Rectal smooth muscle tissue (tissue), 1 donor: ENCODE data around the gene PRPF38A.

ENCODE experiments used
- H3K27ac ChIP-seq: one replicate; pipeline ENCODE4 v1.7.0; 2013; ENCODE audit warnings: low read depth, low read length, inconsistent platforms
- H3K27me3 ChIP-seq: one replicate; pipeline ENCODE4 v1.7.0; 2013; ENCODE audit warnings: low read length; ENCODE audit not compliant: control insufficient read depth, insufficient read depth
- H3K36me3 ChIP-seq: one replicate; pipeline ENCODE4 v1.7.0; 2013; ENCODE audit warnings: low read length; ENCODE audit not compliant: control insufficient read depth, insufficient read depth
- H3K4me1 ChIP-seq: one replicate; pipeline ENCODE4 v1.7.0; 2013; ENCODE audit warnings: low read length; ENCODE audit not compliant: control insufficient read depth, insufficient read depth
- H3K4me3 ChIP-seq: one replicate; pipeline ENCODE4 v1.7.0; 2013; ENCODE audit warnings: low read length
- H3K9ac ChIP-seq: one replicate; pipeline ENCODE4 v1.7.0; 2013; ENCODE audit warnings: low read length

Gene PRPF38A

DNA sequence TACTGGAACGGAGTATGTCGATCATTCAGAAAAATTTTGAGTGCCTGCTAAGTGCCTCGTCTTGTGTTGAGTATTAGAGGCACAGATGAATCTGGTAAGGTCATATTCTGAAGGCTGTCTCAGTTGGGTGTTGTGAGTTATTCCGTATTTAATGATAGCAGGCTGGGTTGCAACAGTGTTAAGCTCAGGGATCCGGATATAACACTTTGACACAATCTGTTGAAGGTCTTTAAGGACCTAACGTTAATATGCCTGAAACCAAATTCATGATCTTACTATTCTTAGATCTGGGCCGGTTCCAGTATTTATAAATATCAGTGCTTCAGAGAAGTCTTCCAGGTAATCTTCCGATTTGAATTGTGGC is 555 bp downstream of the PRPF38A start:
- peaks cover 4% of the 10 kb centered on the region for H3K4me1 ChIP-seq
- H3K27me3 ChIP-seq: no peaks in the 10 kb centered on the region
- peak overlapping the region; percentile 92 for H3K9ac ChIP-seq
- H3K36me3 ChIP-seq: peaks cover 12% of the 10 kb centered on the region
- peak overlapping the region; percentile 96 for H3K4me3 ChIP-seq
- peak overlapping the region; percentile 89 for H3K27ac ChIP-seq

DNA sequence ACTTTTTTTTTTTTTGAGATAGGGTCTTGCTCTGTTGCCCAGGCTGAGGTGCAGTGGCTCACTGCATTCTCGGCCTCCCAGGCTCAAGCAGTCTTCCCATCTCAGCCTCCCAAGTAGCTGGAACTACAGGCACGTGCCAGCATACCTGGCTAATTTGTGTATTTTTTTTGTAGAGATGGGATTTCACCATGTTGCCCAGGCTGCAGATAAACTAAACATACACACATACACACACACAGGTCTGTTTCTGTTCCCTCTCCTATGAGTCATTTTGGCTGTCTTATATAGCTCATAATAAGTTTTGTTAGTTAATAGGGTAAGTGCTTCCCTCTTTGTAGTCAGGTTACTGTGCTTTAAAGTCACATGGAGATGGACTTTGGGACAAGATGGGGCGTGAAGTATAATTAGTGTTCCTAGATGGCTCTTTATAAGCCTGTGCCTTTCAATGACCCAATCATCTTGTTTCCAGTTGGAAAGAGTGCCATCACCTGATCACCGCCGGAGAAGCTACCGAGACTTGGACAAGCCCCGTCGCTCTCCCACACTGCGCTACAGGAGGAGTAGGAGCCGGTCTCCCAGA is 9.1 kb downstream of the PRPF38A start:
- Histone ChIP-seq H3K27me3 (no peaks in the 10 kb centered on the region), H3K27ac (no peak overlapping the region), H3K4me3 (no peak overlapping the region), H3K36me3 (peaks cover 47% of the 10 kb centered on the region), H3K9ac (no peak overlapping the region), H3K4me1 (no peaks in the 10 kb centered on the region)

DNA sequence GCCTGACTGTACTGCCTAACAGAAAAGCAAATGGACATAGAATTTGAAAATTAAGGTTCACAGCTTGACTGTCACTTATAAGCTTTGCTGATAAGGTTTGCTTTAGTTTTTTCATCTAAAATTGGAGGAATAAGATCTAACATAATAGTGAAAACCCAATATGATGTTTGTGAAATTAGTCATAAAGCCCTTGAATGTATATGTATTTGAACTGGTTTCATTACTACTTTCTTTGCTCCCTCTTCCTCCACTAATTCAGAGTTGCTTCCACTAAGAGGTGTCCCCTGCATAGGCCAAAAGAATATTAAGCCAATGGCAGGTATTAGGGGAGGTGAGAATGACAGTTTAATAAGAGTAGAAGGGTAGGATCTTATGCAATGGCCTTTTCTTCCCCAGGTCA is 10.5 kb downstream of the PRPF38A start:
- H3K36me3 ChIP-seq: peaks cover 38% of the 10 kb centered on the region

DNA sequence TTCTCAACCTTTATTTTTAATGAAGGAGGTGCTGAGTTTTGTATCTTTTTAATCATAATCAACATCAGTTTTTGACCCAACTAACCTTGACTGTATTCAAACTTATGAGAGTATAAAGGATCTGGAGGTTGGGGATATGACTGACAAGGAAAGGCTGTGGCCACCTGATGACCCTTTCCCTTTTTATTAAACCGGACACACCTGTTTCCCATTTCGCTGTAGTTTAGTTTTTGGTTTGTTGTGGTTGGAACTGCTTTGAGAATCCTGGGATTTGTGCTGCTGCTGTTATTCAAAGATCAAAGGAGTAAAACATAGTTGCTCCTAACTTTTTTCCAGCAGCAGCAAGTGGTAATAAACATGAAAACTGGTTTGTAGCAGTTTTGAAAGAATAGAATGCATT is 12.4 kb downstream of the PRPF38A start:
- H3K27ac ChIP-seq: no peak overlapping the region
- H3K4me1 ChIP-seq: no peaks in the 10 kb centered on the region
- no peak overlapping the region for H3K9ac ChIP-seq
- no peaks in the 10 kb centered on the region for H3K27me3 ChIP-seq
- no peak overlapping the region for H3K4me3 ChIP-seq
- H3K36me3 ChIP-seq: peaks cover 31% of the 10 kb centered on the region

More for the DNA sequence above, 10.5 kb downstream of the PRPF38A start:
- no peak overlapping the region for H3K4me3 ChIP-seq
- H3K9ac ChIP-seq: no peak overlapping the region
- H3K27me3 ChIP-seq: no peaks in the 10 kb centered on the region
- no peaks in the 10 kb centered on the region for H3K4me1 ChIP-seq
- H3K27ac ChIP-seq: no peak overlapping the region

DNA sequence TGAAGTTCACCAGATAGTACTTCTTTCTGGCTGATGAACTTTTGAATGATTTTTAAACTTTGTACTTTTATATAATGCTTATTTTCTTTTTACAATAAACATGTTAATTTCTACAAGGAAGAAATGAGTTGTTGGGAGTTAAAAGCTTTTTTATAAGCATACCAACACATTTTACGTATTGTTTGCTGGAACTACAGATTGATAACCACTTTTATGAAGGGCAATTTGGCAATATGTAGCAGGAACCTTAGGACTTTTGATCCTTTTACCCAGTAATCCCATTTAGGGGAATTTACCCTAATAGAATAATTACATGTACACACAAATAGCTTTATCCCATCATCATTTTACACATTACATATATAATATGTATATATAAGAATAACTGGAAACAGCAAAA is 16.3 kb downstream of the PRPF38A start:
- no peak overlapping the region for H3K9ac ChIP-seq
- no peaks in the 10 kb centered on the region for H3K4me1 ChIP-seq
- no peaks in the 10 kb centered on the region for H3K27me3 ChIP-seq
- no peak overlapping the region for H3K27ac ChIP-seq
- no peak overlapping the region for H3K4me3 ChIP-seq
- peaks cover 11% of the 10 kb centered on the region for H3K36me3 ChIP-seq

DNA sequence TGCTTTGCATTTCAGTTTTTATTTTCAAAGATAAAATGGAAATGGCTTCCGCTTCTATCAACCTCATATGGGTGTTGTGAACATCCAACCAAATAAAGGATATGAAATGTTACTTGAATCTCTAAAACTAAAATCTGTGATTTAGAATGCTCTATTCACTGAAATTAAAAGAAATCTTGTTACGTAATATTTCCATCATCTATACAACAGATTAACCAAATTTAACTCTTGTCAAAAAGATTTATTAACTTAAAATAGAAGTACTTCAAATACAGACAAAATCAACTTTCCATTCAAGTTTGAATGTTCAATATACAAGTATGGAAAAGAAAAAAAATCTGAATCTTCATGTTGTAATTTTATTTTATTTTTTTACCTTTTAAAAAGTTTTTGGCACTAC is 18.7 kb downstream of the PRPF38A start:
- Histone ChIP-seq H3K27me3 (no peaks in the 10 kb centered on the region), H3K4me3 (no peak overlapping the region), H3K9ac (no peak overlapping the region), H3K27ac (no peak overlapping the region), H3K4me1 (no peaks in the 10 kb centered on the region), H3K36me3 (no peaks in the 10 kb centered on the region)

DNA sequence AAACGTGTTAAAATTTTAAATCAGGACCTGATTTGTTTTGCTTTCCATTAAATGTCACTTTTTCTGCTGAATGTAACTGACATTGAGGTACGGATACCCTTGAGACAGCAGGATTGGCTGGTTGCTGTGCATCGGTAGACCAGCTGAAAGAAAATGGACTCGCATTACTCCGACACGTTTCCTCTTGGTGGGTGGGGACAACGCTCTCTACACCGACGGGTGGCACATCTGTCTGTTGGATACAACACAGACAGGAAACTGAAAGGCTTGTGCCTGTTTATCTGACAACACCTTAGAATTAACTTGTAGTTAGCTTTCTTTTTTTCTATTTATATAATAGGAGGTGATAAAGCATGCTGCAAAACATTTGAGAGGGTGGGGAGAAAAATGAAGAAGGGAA is 19.4 kb downstream of the PRPF38A start:
- no peak overlapping the region for H3K27ac ChIP-seq
- no peak overlapping the region for H3K9ac ChIP-seq
- no peaks in the 10 kb centered on the region for H3K4me1 ChIP-seq
- H3K4me3 ChIP-seq: no peak overlapping the region
- no peaks in the 10 kb centered on the region for H3K36me3 ChIP-seq
- H3K27me3 ChIP-seq: no peaks in the 10 kb centered on the region

DNA sequence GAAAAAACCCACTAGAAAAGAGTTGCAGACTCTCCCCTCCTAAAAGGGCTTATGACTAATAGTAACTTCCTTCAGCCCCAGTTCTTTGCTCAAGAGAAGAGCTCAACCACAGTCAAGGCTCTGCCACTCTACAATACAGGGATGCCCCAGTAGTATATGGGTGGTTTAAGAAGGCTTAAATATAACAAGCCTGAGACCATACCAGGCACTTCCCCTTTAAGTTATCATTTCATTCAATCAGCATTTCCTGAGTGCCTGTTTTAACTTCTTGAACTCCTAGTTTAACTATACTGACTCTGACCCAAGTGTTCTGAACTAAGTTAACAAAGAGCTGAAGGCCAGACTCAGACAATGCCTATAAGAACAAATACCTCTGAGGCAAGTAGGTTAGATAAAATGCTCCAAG is 19.8 kb downstream of the PRPF38A start:
- no peak overlapping the region for H3K9ac ChIP-seq
- no peak overlapping the region for H3K27ac ChIP-seq
- H3K4me1 ChIP-seq: no peaks in the 10 kb centered on the region
- H3K36me3 ChIP-seq: no peaks in the 10 kb centered on the region
- H3K27me3 ChIP-seq: no peaks in the 10 kb centered on the region
- no peak overlapping the region for H3K4me3 ChIP-seq

DNA sequence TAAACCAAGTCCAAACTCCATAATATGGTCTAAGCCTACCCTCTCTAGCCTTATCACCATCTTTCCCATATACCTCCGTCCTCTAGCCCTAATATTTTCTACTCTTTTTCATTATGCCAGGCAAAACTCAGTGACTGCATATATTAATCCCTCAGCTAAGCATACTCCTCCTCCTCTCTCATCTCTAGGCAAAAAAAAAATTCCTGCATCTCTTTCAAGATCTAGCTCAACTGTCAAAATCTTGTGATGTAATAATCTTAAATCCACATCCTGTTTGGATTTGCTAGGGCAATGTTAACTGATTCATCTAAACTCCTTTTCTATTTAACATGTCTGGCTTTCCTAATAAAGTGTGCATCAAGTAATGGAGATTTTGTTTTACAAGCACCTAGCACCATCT is 20.4 kb downstream of the PRPF38A start:
- Histone ChIP-seq H3K36me3 (no peaks in the 10 kb centered on the region), H3K27me3 (no peaks in the 10 kb centered on the region), H3K4me1 (no peaks in the 10 kb centered on the region), H3K9ac (no peak overlapping the region), H3K4me3 (no peak overlapping the region), H3K27ac (no peak overlapping the region)

DNA sequence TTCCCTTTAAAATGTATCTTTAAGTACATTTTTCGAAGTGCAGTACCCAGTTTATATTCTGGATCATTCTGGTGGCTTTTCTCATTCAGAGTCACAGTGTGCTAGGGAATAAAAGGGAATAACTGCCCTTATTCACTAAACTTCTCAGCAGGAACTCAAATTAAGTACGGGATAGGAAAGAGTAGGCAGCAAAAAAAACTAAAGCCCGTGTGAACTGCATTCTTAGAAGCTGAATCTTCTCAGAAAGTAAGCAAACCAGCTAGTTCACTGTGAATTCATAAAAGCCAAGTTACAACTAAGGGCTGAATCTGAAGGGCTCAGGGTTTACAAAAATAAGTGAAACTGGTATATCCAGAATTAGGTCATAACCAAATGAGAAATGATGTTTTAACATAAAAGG is 22.0 kb downstream of the PRPF38A start:
- Histone ChIP-seq H3K4me1 (no peaks in the 10 kb centered on the region), H3K27ac (no peak overlapping the region), H3K27me3 (no peaks in the 10 kb centered on the region), H3K4me3 (no peak overlapping the region), H3K36me3 (peaks cover 5% of the 10 kb centered on the region), H3K9ac (no peak overlapping the region)

DNA sequence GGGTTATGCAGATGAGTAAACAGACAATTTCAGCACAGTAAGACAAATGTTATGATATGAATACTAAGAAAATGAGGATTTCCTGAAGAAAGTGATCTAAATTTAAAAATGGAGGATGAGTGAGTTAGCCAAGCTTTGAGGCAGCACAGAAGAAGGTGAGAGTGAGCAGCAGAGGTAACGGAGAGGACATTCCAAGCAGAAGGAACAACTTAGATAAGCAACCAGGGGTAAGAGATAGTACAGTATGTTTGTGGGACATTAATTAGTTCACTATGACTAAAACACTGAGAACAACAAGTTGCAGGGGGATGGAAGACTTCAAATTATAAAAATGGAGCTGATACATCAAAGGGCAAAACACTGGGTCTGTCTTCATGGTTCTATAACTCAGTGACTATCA is 22.8 kb downstream of the PRPF38A start:
- H3K27me3 ChIP-seq: no peaks in the 10 kb centered on the region
- H3K4me1 ChIP-seq: no peaks in the 10 kb centered on the region
- no peak overlapping the region for H3K27ac ChIP-seq
- peaks cover 9% of the 10 kb centered on the region for H3K36me3 ChIP-seq
- no peak overlapping the region for H3K9ac ChIP-seq
- no peak overlapping the region for H3K4me3 ChIP-seq

DNA sequence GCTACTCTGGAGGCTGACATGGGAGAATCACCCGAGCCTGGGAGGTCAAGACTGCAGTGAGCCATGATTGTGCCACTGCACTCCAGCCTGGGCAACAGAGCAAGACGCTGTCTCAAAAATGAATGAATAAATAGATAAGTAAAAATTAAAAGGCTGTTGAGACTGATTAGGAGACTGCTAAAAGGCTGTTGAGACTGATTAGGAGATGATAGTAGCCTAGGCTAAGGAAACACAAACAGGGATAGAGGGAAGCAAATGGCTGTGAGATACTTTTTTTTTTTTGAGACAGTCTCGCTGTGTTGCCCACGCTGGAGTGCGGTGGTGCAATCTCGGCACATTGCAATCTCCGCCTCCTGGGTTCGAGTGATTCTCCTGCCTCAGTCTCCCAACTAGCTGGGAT is 28.4 kb downstream of the PRPF38A start:
- Histone ChIP-seq H3K36me3 (peaks cover 22% of the 10 kb centered on the region), H3K4me1 (no peaks in the 10 kb centered on the region), H3K9ac (no peak overlapping the region), H3K27ac (no peak overlapping the region), H3K27me3 (no peaks in the 10 kb centered on the region), H3K4me3 (no peak overlapping the region)

DNA sequence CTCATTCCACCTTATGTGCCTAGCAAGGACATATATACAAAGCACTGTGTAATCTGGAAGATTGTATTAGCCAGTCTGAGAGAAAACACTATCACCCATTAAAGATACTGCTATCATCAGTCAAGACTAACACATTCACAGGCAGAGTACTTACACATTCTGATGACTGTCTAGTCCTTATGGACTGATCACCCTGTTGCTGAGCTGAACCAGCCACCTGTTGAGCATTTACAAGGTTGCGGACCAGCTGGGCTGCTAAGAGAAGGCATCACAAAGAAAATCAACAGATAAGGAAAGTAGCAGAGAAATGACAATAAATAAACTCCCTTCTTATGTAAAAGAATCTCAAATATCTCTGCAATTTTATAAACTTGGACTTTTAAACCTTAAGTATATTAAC is 30.8 kb downstream of the PRPF38A start:
- Histone ChIP-seq H3K27ac (no peak overlapping the region), H3K36me3 (peaks cover 22% of the 10 kb centered on the region), H3K4me1 (no peaks in the 10 kb centered on the region), H3K27me3 (no peaks in the 10 kb centered on the region), H3K4me3 (no peak overlapping the region), H3K9ac (no peak overlapping the region)
